ENCODE results near the gene KIF26A. TPM values are rescaled to one million over a fixed set of nuclear protein-coding genes. Genes with fewer than 3 reads are reported as not detected.

The KIF26A gene
- total RNA-seq, 1 donor from 2014 or later: 4.4 TPM

DNA sequence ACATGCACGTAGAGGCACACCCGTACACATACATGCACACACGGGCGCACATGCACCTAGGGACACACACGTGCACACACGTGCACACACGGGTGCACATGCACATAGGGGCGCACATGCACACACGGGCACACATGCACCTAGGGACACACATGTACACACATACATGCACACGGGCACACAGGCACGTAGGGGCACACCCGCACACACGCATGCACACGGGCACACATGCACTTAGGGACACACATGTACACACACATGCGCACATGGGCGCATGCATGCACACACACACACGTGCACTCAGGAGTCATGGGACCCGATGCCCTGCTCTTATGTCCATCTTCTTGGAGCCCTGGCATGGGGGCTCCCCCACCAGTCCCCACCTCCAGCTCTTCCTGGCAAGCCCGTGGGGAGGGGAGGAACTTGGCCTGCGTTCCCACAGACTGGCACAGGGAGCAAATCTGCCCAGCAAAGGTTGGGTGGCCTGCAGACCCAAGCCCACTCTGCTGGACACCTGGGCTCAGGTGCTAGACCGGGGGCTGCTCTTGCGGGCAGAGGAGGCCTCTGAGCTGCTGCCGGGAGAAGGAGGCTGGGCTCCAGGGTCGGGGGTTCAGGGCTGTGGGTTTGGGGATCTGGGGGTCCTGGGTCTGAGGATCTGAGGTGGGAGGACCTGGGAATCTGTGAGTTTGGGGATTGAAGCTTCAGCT, 51.4 kb downstream of the KIF26A start:
- DNase-seq (no peak), ATAC-seq (no peak)
- intact Hi-C loops (cut with DNase I): no loop called here
- no peak overlapping the region for H3K27ac ChIP-seq
- H3K9me3 ChIP-seq: no peaks in the 10 kb centered on the region
- peaks cover 2% of the 10 kb centered on the region for H3K4me1 ChIP-seq
- no peaks in the 10 kb centered on the region for H3K36me3 ChIP-seq
- no peak overlapping the region for H3K4me3 ChIP-seq
- TF ChIP-seq, protein P1, sequence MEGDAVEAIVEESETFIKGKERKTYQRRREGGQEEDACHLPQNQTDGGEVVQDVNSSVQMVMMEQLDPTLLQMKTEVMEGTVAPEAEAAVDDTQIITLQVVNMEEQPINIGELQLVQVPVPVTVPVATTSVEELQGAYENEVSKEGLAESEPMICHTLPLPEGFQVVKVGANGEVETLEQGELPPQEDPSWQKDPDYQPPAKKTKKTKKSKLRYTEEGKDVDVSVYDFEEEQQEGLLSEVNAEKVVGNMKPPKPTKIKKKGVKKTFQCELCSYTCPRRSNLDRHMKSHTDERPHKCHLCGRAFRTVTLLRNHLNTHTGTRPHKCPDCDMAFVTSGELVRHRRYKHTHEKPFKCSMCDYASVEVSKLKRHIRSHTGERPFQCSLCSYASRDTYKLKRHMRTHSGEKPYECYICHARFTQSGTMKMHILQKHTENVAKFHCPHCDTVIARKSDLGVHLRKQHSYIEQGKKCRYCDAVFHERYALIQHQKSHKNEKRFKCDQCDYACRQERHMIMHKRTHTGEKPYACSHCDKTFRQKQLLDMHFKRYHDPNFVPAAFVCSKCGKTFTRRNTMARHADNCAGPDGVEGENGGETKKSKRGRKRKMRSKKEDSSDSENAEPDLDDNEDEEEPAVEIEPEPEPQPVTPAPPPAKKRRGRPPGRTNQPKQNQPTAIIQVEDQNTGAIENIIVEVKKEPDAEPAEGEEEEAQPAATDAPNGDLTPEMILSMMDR (IDR thresholded peaks at IDR 0.05): no peak
- H3K27me3 ChIP-seq (ENCODE audit: low read depth): peaks cover 6% of the 10 kb centered on the region

DNA sequence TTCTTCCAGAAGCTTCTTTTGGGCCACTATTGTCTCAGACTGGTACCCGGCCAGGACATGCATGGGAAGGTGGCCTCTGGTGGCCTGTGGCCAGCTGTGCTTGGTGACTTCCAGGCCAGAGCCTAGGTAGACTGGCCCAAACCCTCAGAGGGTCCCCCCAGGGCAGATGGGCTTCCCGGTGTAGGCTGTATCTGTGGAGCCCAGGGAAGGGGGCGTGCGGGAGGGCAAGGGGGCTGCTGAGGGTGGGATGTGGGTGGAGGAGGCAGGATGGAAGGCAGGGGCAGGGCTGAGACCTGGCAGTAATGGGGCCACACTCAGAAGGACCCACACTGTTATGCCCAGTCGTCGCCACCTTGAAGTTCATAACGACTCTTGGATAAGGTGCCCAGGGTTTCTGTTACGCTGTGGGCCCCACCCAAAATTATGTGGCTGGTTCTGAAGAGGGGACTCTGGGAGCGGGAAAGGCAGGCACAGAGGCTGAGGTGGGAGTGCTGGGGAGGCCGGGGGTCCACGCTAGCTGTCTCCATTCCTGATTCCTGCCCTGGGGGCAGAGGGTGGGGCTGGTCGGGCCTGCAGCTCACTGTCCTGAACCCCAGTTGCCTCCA, 52.1 kb downstream of the KIF26A start:
- no peak for ATAC-seq
- Histone ChIP-seq H3K27me3 (ENCODE audit: low read depth) (peaks cover 6% of the 10 kb centered on the region), H3K4me3 (no peak overlapping the region), H3K36me3 (no peaks in the 10 kb centered on the region), H3K27ac (no peak overlapping the region), H3K4me1 (no peaks in the 10 kb centered on the region), H3K9me3 (no peaks in the 10 kb centered on the region)
- TF ChIP-seq, protein P1 (IDR thresholded peaks at IDR 0.05): no peak
- intact Hi-C loops (cut with DNase I): no loop called here
- DNase-seq: no peak

- TF ChIP-seq, protein P1 (IDR thresholded peaks at IDR 0.05): no peak
- peaks cover 6% of the 10 kb centered on the region for H3K27me3 ChIP-seq (ENCODE audit: low read depth)
- no peak overlapping the region for H3K4me3 ChIP-seq
- no peak overlapping the region for H3K27ac ChIP-seq
- intact Hi-C loops (cut with DNase I): no loop called here
- H3K4me1 ChIP-seq: no peaks in the 10 kb centered on the region
- ATAC-seq (no peak), DNase-seq (no peak)
- H3K36me3 ChIP-seq: no peaks in the 10 kb centered on the region
- no peaks in the 10 kb centered on the region for H3K9me3 ChIP-seq
Measured at GRCh38 chr14:104191409-104191997, 53.1 kb downstream of the KIF26A start.

DNA sequence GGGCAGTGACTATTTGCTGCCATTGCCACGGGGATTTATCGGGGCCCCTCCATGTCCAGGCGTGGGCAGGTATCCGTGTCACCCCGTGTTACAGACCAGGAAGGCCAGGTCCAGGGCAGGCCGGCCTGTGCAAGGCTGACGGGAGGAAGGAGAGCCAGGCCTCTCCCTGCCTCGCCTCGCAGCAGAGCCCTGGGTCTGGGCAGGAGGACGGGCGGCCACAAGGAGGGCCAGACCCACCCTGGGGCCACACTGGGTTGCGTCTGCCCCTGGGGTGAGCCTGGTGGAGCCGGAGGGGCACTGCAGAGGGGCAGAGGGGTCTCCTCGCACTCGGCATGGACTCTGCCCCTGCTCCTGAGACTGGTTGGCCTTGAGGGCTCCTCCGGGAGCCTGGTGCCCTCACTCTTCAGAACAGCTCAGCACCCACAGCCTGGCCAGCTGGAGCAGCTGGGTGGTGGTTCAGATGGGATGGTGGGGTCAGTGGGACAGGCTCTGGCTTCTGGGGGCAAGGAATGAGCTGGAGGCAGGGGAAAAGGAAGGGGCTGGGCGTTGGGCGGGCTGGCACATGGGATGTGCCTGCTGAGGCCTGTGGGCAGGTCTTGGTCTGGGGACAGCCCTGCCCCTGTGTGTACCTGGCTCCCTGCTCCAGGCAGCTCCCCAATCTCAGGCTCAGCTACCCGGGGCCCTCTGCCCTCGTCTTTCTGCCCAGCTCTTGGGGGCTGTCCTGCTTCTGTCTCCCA, 53.9 kb downstream of the KIF26A start:
- no peak for DNase-seq
- H3K27me3 ChIP-seq (ENCODE audit: low read depth): peaks cover 6% of the 10 kb centered on the region
- H3K4me3 ChIP-seq: no peak overlapping the region
- H3K36me3 ChIP-seq: no peaks in the 10 kb centered on the region
- no peaks in the 10 kb centered on the region for H3K4me1 ChIP-seq
- H3K27ac ChIP-seq: no peak overlapping the region
- TF ChIP-seq, protein P1 (IDR thresholded peaks at IDR 0.05): no peak
- intact Hi-C loops (cut with DNase I): no loop called here
- no peak for ATAC-seq
- H3K9me3 ChIP-seq: no peaks in the 10 kb centered on the region

GRCh38 chr14:104192883-104193245, 54.5 kb downstream of the KIF26A start:
- H3K4me3 ChIP-seq: no peak overlapping the region
- ATAC-seq (no peak), DNase-seq (no peak)
- H3K4me1 ChIP-seq: no peaks in the 10 kb centered on the region
- no peaks in the 10 kb centered on the region for H3K36me3 ChIP-seq
- intact Hi-C loops (cut with DNase I): no loop called here
- H3K27me3 ChIP-seq (ENCODE audit: low read depth): peaks cover 2% of the 10 kb centered on the region
- TF ChIP-seq, protein P1 (IDR thresholded peaks at IDR 0.05): no peak
- H3K9me3 ChIP-seq: no peaks in the 10 kb centered on the region
- H3K27ac ChIP-seq: no peak overlapping the region

All from lower lobe of right lung (tissue), 2 donors.